Motor neuron (in vitro differentiated cells): Measurements from ENCODE around the gene REEP2. TPM values are rescaled to one million over a fixed set of nuclear protein-coding genes. Genes with fewer than 3 reads are reported as not detected.

Experiments
- total RNA-seq, 8 experiments: library from RNA; unstranded; fragments of 300-600 nt; gene quantifications; 2 replicates each; pipeline versions ENCODE4 v1.2.3 to v1.2.4, GENCODE V29; 2022

REEP2 gene
- total RNA-seq, 8 experiments from 2014 or later: 1.2 to 116 (median 61.3) TPM

Other genes with a start within 250 kb of the REEP2 start
- 10 to 100 TPM; 17.7 to 40.7 (median 32.5) TPM for gene CDC23, start 225.7 kb upstream of the REEP2 start, total RNA-seq
- under 1 TPM; 0.14 to 0.65 (median 0.50) TPM for gene GFRA3, start 164.4 kb upstream of the REEP2 start, total RNA-seq
- gene CDC25C, start 107.3 kb upstream of the REEP2 start, total RNA-seq: 10 to 100 TPM in 2 of 8 experiments, 1 to 10 TPM in 3, under 1 TPM in 3; 0.15 to 17.7 (median 1.3) TPM
- gene FAM53C, start 100.8 kb upstream of the REEP2 start, total RNA-seq: 10 to 100 TPM; 23.2 to 47.0 (median 29.5) TPM
- gene KDM3B, start 86.4 kb upstream of the REEP2 start, total RNA-seq: 10 to 100 TPM; 26.3 to 78.4 (median 56.4) TPM
- 10 to 100 TPM in 3 of 8 experiments, 1 to 10 TPM in 5; 2.7 to 65.5 (median 4.9) TPM for gene EGR1, start 26.4 kb downstream of the REEP2 start, total RNA-seq
- 100 to 1,000 TPM in 3 of 8 experiments, 10 to 100 TPM in 5; 44.1 to 126 (median 76.9) TPM for gene ETF1, start 104.2 kb downstream of the REEP2 start, total RNA-seq
- 100 to 1,000 TPM; 195 to 371 (median 307) TPM for gene HSPA9, start 136.3 kb downstream of the REEP2 start, total RNA-seq